Measurements from ENCODE around the gene TUB.

Gene TUB

DNA sequence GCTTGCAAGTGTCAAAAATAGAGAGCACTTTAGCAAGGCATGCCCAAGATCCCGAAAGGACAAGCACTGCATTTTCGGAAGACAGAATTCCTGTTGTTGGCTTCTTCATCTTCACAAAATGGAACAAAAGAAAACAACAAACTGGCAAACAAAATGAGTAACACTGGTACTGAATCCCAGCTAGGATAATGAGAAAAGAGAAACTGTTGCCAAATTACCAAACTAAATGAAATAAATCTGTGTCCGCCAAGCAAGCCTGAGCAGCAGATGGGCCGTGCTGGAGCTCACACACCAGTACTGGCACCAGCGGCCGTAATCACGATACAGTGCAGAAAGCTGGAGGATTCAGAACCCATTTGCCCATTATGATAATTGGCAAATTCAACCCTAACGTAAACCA lies 30.6 kb downstream of the TUB start:
- no peak for DNase-seq

DNA sequence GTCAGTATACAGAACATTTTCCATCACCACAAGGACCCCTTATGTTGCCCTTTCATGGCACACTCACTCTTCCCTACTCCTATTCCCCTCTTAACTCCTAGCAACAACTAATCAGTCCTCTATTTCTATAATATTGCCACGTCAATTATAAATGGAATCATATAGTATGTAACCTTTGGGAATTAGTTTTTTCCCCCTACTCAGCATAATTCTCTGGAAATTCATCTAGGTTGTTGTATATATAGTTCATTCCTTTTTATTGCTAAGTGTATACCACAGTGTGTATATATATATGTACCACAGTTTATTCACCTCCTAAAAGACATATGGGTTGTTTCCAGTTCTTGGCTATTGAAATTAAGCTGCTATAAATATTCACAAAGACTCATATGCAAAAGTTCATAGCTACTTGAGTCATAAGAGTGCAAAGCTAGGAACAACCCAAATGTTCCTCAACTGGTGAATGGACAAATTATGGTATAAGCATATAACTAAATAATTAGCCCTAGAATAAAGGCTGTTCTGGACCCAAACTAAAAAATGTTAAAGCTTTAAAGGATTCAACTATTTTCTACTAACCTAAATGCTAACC lies 41.3 kb downstream of the TUB start:
- no peak for DNase-seq

DNA sequence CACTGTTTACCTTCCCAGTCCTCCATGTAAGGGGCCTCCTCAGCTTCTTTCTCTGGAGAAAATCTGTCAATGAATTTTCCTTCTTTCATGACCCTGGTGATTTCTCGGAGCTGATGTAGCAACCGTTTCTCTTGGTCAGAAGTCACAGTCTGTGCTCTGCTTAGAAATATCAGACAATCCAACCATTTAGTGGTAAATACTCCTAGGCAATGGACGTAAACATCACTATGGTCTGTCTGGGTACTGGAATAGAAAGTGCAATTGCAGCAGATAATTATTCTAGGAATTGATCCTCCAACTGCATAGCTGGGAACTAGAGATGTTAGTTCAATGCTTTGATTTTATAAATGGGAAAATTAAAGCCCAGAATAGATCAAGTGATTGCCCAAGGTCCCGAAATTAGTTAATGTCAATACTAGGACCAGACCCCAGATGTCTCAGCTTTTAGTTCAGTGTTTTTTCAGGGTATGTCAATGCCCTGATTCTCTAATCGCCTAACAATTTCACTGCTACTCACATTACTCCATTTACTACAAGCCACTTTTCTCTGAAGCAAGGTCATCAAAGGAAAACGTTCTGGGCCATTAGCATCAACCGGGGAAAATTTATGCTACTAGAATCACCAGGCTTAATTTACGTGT lies 45.8 kb downstream of the TUB start:
- no peak for DNase-seq

DNA sequence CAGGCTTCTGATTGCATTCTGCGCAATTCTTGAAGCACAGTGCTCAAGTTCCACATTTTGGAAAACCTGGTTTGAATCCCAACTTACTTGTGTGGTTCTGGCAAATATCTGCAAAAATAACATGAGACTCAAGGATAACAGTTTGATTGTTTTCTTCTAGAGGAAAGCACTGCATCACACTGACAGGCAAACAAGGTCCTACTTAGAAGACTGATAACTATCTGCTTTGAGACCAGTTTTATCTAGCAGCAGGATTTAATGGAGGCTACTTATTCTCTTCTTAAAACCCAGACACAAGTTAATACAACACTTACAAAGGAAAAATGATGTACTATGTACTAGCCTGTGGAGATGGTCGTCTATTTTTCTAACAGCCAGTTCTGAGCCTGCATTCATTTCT lies 46.4 kb downstream of the TUB start:
- no peak for DNase-seq

DNA sequence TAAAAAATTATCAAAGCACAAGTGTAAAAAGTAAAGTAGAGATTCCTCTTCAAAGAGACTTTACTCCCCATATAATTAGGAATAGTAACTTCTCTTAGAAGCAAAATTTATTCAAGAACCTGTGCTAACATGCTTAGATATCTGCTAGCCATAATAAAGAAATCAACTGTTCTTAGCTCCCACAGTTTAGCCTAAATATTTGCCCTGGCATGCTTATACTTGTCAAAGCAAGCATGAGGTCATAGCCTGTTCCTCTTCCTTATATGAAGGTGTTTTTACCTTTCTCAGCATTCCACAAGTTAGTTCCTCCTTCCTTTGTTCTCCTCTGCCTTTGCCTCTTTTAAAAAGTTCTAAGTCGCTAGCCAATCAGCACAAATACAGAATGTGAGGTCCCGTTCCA lies 57.5 kb downstream of the TUB start:
- no peak for DNase-seq

DNA sequence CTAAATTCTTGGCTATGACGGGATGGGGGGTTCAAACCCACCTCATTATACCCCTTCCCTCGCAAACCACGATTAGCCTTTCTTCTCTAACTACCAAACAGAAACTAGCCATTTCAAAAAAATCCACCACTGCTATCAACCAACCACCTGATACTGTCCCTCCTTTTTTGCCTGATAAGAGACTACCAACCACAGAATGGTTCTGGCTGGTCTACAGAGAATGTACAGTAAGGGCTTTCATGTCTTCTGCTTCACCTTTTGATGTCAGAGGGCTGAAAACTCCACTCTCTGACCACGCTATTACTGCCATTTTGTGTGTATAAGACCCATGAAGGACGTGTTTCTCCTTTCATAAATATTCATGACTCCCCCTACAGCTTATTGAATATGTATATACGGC lies 68.7 kb downstream of the TUB start:
- DNase-seq = no peak
